Astrocyte of the cerebellum (primary cell): ENCODE data around the gene CACNA1H.

ENCODE experiments used
- DNase-seq: peaks from one replicate; pipeline ENCODE4 v3.0.0-alpha.2; 2011; ENCODE audit warnings: low read depth
- H3K4me3 ChIP-seq: 2 replicates; pipeline ENCODE4 v1.5.1; 2011; ENCODE audit warnings: mild to moderate bottlenecking, low read depth, low read length, moderate library complexity
- in situ Hi-C: cut with HindIII; loops from 2 replicates; pipeline ENCODE4 v1.10.0; 2017; ENCODE audit warnings: low sequenced_read_pairs
- TF ChIP-seq, protein P1 (sequence below): IDR thresholded peaks from 2 replicates; pipeline ENCODE4 v1.5.1; 2012; ENCODE audit warnings: low read length, low read depth, moderate library complexity, mild to moderate bottlenecking; ENCODE audit errors: missing control alignments

Gene CACNA1H

DNA sequence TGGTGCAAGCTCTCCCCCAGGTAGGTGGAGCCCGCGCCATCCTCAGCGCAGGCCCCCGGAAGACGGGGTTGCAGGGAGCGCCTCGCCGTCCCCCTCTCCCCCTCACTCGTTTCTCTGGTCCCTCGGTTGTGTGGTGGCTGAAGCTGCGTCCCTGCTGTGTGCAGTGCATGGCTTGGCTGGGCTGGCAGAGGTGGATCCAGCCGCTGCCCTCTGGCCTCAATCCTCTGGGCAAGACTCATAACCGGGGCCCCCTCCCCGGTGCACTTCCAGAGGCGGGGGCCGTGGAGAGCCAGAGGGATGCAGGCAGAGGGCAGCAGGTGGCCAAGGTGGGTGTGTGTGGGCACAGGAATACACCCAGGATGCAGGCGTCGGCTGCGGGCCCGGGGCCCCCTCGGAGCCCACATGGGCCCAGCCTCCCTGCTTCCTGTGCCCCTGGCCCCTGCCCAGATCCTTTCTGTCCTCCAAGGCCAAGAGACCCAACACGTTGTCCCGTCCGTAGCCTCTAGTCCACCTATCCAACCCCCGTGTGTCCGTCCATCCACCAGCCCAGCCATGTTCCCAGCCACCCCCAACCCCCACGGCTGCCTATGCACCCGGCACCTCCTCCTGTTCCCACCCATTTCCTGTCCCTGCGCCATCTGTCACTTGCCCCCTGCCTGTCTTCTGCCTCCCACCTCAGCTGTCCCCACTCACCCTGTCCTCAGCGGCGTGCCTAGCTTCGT lies 62.8 kb downstream of the CACNA1H start:
- in situ Hi-C loops, result no loop called here
- H3K4me3 ChIP-seq, result no peak overlapping the region
- no peak for DNase-seq
- TF ChIP-seq, protein P1, sequence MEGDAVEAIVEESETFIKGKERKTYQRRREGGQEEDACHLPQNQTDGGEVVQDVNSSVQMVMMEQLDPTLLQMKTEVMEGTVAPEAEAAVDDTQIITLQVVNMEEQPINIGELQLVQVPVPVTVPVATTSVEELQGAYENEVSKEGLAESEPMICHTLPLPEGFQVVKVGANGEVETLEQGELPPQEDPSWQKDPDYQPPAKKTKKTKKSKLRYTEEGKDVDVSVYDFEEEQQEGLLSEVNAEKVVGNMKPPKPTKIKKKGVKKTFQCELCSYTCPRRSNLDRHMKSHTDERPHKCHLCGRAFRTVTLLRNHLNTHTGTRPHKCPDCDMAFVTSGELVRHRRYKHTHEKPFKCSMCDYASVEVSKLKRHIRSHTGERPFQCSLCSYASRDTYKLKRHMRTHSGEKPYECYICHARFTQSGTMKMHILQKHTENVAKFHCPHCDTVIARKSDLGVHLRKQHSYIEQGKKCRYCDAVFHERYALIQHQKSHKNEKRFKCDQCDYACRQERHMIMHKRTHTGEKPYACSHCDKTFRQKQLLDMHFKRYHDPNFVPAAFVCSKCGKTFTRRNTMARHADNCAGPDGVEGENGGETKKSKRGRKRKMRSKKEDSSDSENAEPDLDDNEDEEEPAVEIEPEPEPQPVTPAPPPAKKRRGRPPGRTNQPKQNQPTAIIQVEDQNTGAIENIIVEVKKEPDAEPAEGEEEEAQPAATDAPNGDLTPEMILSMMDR, result no peak

DNA sequence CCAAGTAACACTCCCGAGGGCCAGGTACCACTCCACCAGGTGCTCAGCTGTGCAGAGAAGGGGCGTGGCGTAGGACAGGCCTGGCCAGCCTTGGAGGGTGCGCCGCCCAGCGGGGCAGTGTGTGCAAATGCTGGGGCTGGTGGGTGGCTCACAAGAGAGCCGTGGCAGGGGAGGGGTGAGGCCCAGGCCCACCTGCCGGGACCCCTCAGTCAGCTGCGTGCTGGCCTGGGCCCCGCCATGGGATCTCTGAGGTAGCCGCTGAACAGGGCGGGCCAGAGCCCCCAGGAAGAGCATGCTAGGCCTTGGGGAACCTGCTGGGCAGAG lies 63.4 kb downstream of the CACNA1H start:
- TF ChIP-seq, protein P1, result no peak
- in situ Hi-C loops, result no loop called here
- no peak overlapping the region for H3K4me3 ChIP-seq
- no peak for DNase-seq

DNA sequence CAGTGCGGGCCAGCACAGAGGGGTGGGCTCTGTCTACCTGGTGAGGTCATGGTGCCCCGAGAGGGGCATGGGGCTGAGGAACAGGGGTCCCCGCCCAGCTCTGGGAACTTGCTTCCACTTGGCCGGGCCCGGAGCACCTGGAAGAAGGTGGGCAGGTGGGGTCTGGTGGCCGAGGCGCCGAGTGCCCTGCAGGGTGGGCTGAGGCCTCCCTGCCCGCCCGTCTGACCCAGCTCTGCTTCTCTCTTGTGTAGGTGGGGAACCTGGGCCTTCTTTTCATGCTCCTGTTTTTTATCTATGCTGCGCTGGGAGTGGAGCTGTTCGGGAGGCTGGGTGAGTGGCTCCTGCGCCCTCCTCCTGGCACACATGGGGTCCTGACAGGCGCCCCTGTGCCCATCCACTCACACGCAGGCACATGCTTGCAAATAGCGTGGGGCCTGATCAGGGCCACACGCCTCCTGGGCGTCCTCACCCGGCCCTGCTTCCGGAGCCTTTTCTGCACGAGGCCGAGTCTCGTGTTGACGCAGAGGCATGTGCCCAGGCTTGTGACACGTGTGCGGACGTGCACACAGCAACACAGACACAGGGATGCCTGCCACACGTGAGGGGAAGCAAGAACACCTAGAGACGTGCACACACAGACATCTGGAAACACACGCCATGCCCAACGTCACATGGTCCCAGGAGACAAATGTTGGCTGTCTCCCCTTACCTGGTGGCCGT lies 63.9 kb downstream of the CACNA1H start:
- in situ Hi-C loops, result no loop called here
- no peak overlapping the region for H3K4me3 ChIP-seq
- no peak for DNase-seq
- TF ChIP-seq, protein P1, result no peak

DNA sequence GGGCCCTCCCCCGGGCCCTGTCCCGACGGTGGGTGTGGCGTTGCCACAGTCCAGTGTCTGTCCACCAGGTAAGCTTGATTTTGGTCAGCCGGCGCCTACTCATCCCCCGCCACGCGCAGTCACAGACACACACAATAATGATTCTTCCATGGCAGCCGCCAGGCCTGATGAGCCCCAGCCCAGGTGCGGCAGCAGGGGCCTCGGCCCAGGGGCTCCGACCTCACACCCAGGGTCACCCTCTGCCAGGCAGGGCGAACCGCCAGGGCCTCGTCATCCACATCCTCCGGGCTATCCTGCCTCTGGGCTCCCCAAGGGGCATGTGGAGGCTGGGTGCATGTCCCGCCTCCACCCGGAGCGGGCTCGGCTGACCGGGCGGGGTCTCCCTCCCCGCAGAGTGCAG lies 64.6 kb downstream of the CACNA1H start:
- in situ Hi-C loops, result no loop called here
- TF ChIP-seq, protein P1, result no peak

DNA sequence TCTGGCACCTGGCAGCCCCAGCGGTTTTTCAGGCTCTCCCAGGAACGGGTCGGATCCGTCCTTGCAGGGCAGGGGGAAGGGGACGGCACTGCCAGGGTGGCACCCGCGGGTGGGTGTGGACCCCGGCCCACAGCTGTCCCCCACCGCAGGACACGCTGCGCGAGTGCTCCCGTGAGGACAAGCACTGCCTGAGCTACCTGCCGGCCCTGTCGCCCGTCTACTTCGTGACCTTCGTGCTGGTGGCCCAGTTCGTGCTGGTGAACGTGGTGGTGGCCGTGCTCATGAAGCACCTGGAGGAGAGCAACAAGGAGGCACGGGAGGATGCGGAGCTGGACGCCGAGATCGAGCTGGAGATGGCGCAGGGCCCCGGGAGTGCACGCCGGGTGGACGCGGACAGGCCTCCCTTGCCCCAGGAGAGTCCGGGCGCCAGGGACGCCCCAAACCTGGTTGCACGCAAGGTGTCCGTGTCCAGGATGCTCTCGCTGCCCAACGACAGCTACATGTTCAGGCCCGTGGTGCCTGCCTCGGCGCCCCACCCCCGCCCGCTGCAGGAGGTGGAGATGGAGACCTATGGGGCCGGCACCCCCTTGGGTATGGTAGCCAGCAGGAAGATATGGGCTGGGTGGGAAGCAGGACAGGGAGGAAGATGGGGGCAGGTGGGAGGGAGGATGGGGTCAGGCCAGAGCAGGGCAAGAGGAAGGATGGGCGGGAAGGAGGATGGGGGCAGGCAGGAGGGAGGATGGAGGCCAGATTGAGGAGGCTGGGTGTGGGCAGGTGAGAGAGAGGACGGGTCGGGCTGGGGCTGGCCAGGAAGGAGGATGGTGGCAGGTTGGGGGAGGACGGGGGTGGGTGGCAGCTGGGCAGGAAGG lies 65.4 kb downstream of the CACNA1H start:
- no peak overlapping the region for H3K4me3 ChIP-seq
- in situ Hi-C loops, result no loop called here
- TF ChIP-seq, protein P1, result no peak
- DNase-seq, result no peak

More for the DNA sequence above, 64.6 kb downstream of the CACNA1H start:
- no peak for DNase-seq
- H3K4me3 ChIP-seq, result no peak overlapping the region

DNA sequence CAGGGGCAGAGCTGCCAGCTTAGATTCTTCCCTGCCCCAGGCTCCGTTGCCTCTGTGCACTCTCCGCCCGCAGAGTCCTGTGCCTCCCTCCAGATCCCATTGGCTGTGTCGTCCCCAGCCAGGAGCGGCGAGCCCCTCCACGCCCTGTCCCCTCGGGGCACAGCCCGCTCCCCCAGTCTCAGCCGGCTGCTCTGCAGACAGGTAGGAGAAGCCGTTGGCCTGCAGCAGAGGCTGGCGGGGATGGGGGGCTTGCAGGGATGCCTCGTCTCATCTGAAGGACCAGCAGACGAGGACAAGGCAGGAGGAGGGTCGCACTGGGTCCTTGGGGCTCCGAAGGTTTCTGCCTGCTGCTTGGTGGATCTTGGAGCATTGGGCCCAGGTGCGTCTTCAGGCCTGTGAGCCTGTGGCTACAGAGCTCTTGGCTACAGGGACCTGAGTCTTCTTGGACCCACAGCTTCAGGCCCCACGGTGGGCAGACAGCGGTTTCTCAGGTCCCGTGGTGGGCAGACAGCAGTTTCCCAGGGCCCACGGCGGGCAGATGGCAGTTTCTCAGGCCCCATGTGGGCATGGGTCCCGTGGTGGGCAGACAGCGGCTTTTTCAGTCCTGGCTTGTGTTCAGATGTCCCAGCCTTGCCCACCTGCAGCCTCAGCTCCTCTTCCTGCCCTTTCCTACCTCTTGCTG lies 66.2 kb downstream of the CACNA1H start:
- TF ChIP-seq, protein P1, result no peak
- no peak for DNase-seq
- H3K4me3 ChIP-seq, result no peak overlapping the region
- in situ Hi-C loops, result no loop called here
